Measurements from ENCODE around the gene RNPEPL1. TPM values are rescaled to one million over a fixed set of nuclear protein-coding genes. Genes with fewer than 3 reads are reported as not detected.

The RNPEPL1 gene
- total RNA-seq, 1 donor from 2014 or later, result 61.8 TPM

- Mint-ChIP-seq H3K36me3 (ENCODE audit: low read depth) (peaks cover 33% of the 10 kb centered on the region), H3K9me3 (no peaks in the 10 kb centered on the region), H3K27me3 (ENCODE audit: insufficient read depth) (no peaks in the 10 kb centered on the region), H3K4me3 (peak overlapping the region; percentile 93), H3K27ac (peak overlapping the region; percentile 99), H3K4me1 (ENCODE audit: low read depth) (peaks cover 75% of the 10 kb centered on the region)
- no peak for DNase-seq (ENCODE audit: low spot score)
- intact Hi-C loops (cut with micrococcal nuclease), result loop anchor here (5.0 to 10.0 kb wide), 5 partner anchors 141 to 1051 kb away; partner anchors contain the start of genes COPS9, FARP2 and NDUFA10
These were observed 4.2 kb upstream of the RNPEPL1 start for GRCh38 chr2:240563951-240564560.

- intact Hi-C loops (cut with micrococcal nuclease), result loop anchor here (1.0 to 10.0 kb wide), 10 partner anchors 57 to 1123 kb away; partner anchors contain the start of genes ATG4B, COPS9, DTYMK and FARP2
- no peak for DNase-seq (ENCODE audit: low spot score)
- H3K4me3 Mint-ChIP-seq, result peak overlapping the region; percentile 93
- H3K4me1 Mint-ChIP-seq (ENCODE audit: low read depth), result peaks cover 74% of the 10 kb centered on the region
- H3K9me3 Mint-ChIP-seq, result no peaks in the 10 kb centered on the region
- H3K27me3 Mint-ChIP-seq (ENCODE audit: insufficient read depth), result no peaks in the 10 kb centered on the region
- peaks cover 29% of the 10 kb centered on the region for H3K36me3 Mint-ChIP-seq (ENCODE audit: low read depth)
- H3K27ac Mint-ChIP-seq, result peak overlapping the region; percentile 99
These were observed 3.5 kb upstream of the RNPEPL1 start for GRCh38 chr2:240564561-240565332.

GRCh38 chr2:240565333-240566202 is 2.7 kb upstream of the RNPEPL1 start:
- intact Hi-C loops (cut with micrococcal nuclease), result loop anchor here (1.0 to 10.0 kb wide), 12 partner anchors 7 to 1122 kb away; partner anchors contain the start of genes ATG4B, CAPN10, COPS9 and DTYMK
- no peaks in the 10 kb centered on the region for H3K9me3 Mint-ChIP-seq
- H3K4me1 Mint-ChIP-seq (ENCODE audit: low read depth), result peaks cover 78% of the 10 kb centered on the region
- peak; percentile 90 for DNase-seq (ENCODE audit: low spot score)
- H3K27ac Mint-ChIP-seq, result peak overlapping the region; percentile 99
- peak overlapping the region; percentile 93 for H3K4me3 Mint-ChIP-seq
- peaks cover 29% of the 10 kb centered on the region for H3K36me3 Mint-ChIP-seq (ENCODE audit: low read depth)
- no peaks in the 10 kb centered on the region for H3K27me3 Mint-ChIP-seq (ENCODE audit: insufficient read depth)

- intact Hi-C loops (cut with micrococcal nuclease), result loop anchor here (1.0 to 10.0 kb wide), 10 partner anchors 8 to 1121 kb away; partner anchors contain the start of genes ATG4B, CAPN10, COPS9 and DTYMK
- peaks cover 31% of the 10 kb centered on the region for H3K36me3 Mint-ChIP-seq (ENCODE audit: low read depth)
- no peaks in the 10 kb centered on the region for H3K9me3 Mint-ChIP-seq
- peak overlapping the region; percentile 99 for H3K27ac Mint-ChIP-seq
- peak overlapping the region; percentile 93 for H3K4me3 Mint-ChIP-seq
- no peaks in the 10 kb centered on the region for H3K27me3 Mint-ChIP-seq (ENCODE audit: insufficient read depth)
- H3K4me1 Mint-ChIP-seq (ENCODE audit: low read depth), result peaks cover 83% of the 10 kb centered on the region
- peak; percentile 93 for DNase-seq (ENCODE audit: low spot score)
These were observed 1.8 kb upstream of the RNPEPL1 start for GRCh38 chr2:240566203-240567136.

GRCh38 chr2:240567137-240567871 is 980 bp upstream of the RNPEPL1 start:
- H3K27me3 Mint-ChIP-seq (ENCODE audit: insufficient read depth), result no peaks in the 10 kb centered on the region
- peak overlapping the region; percentile 90 for H3K27ac Mint-ChIP-seq
- peaks cover 27% of the 10 kb centered on the region for H3K36me3 Mint-ChIP-seq (ENCODE audit: low read depth)
- intact Hi-C loops (cut with micrococcal nuclease), result loop anchor here (5.0 to 10.0 kb wide), 7 partner anchors 137 to 1120 kb away; partner anchors contain the start of genes ATG4B, COPS9, DTYMK and NDUFA10
- peaks cover 75% of the 10 kb centered on the region for H3K4me1 Mint-ChIP-seq (ENCODE audit: low read depth)
- no peak for DNase-seq (ENCODE audit: low spot score)
- H3K9me3 Mint-ChIP-seq, result no peaks in the 10 kb centered on the region
- peak overlapping the region; percentile 93 for H3K4me3 Mint-ChIP-seq

- H3K4me3 Mint-ChIP-seq, result peak overlapping the region; percentile 83
- DNase-seq (ENCODE audit: low spot score), result peak; percentile 54
- intact Hi-C loops (cut with micrococcal nuclease), result loop anchor here (5.0 to 10.0 kb wide), 7 partner anchors 136 to 1118 kb away; partner anchors contain the start of genes ATG4B, COPS9, DTYMK and NDUFA10
- no peaks in the 10 kb centered on the region for H3K27me3 Mint-ChIP-seq (ENCODE audit: insufficient read depth)
- peaks cover 59% of the 10 kb centered on the region for H3K4me1 Mint-ChIP-seq (ENCODE audit: low read depth)
- H3K27ac Mint-ChIP-seq, result peak overlapping the region; percentile 82
- H3K36me3 Mint-ChIP-seq (ENCODE audit: low read depth), result peaks cover 16% of the 10 kb centered on the region
- H3K9me3 Mint-ChIP-seq, result no peaks in the 10 kb centered on the region
These were observed 616 bp downstream of the RNPEPL1 start for GRCh38 chr2:240568678-240569522.

- peaks cover 12% of the 10 kb centered on the region for H3K36me3 Mint-ChIP-seq (ENCODE audit: low read depth)
- no peak for DNase-seq (ENCODE audit: low spot score)
- H3K27me3 Mint-ChIP-seq (ENCODE audit: insufficient read depth), result no peaks in the 10 kb centered on the region
- no peaks in the 10 kb centered on the region for H3K9me3 Mint-ChIP-seq
- H3K4me3 Mint-ChIP-seq, result peak overlapping the region; percentile 83
- peak overlapping the region; percentile 52 for H3K27ac Mint-ChIP-seq
- H3K4me1 Mint-ChIP-seq (ENCODE audit: low read depth), result peaks cover 53% of the 10 kb centered on the region
- intact Hi-C loops (cut with micrococcal nuclease), result loop anchor here (5.0 to 10.0 kb wide), 7 partner anchors 135 to 1118 kb away; partner anchors contain the start of genes ATG4B, COPS9, DTYMK and NDUFA10
These were observed 1.3 kb downstream of the RNPEPL1 start for GRCh38 chr2:240569523-240569997.

- no peaks in the 10 kb centered on the region for H3K27me3 Mint-ChIP-seq (ENCODE audit: insufficient read depth)
These were observed 1.8 kb downstream of the RNPEPL1 start for GRCh38 chr2:240569998-240570530.

GRCh38 chr2:240570531-240571313 is 2.4 kb downstream of the RNPEPL1 start:
- Mint-ChIP-seq H3K4me1 (ENCODE audit: low read depth) (peaks cover 41% of the 10 kb centered on the region), H3K27me3 (ENCODE audit: insufficient read depth) (no peaks in the 10 kb centered on the region), H3K9me3 (no peaks in the 10 kb centered on the region), H3K27ac (peak overlapping the region; percentile 18), H3K36me3 (ENCODE audit: low read depth) (peaks cover 5% of the 10 kb centered on the region), H3K4me3 (peak overlapping the region; percentile 83)
- intact Hi-C loops (cut with micrococcal nuclease), result no loop called here
- DNase-seq (ENCODE audit: low spot score), result no peak

More at GRCh38 chr2:240569998-240570530, 1.8 kb downstream of the RNPEPL1 start:
- Mint-ChIP-seq H3K36me3 (ENCODE audit: low read depth) (peaks cover 8% of the 10 kb centered on the region), H3K4me1 (ENCODE audit: low read depth) (peaks cover 48% of the 10 kb centered on the region), H3K4me3 (peak overlapping the region; percentile 83), H3K27ac (no peak overlapping the region), H3K9me3 (no peaks in the 10 kb centered on the region)
- intact Hi-C loops (cut with micrococcal nuclease), result loop anchor here (5.0 to 10.0 kb wide), 7 partner anchors 135 to 1117 kb away; partner anchors contain the start of genes ATG4B, COPS9, DTYMK and NDUFA10
- DNase-seq (ENCODE audit: low spot score), result no peak

Data from activated T-helper 1 cell treated with anti-CD3 and anti-CD28 coated beads, Interleukin-12 subunit alpha, Interleukin-12 subunit beta, Interleukin-2, Interleukin-4 antibody, amounts not matched to agents 30 ng/mL and 10 ng/mL and 1 ng/mL, durations not matched to agents 14 hours and 24 hours and 36 hours (primary cell).